ENCODE measurements around the gene CYP46A1.

DNA sequence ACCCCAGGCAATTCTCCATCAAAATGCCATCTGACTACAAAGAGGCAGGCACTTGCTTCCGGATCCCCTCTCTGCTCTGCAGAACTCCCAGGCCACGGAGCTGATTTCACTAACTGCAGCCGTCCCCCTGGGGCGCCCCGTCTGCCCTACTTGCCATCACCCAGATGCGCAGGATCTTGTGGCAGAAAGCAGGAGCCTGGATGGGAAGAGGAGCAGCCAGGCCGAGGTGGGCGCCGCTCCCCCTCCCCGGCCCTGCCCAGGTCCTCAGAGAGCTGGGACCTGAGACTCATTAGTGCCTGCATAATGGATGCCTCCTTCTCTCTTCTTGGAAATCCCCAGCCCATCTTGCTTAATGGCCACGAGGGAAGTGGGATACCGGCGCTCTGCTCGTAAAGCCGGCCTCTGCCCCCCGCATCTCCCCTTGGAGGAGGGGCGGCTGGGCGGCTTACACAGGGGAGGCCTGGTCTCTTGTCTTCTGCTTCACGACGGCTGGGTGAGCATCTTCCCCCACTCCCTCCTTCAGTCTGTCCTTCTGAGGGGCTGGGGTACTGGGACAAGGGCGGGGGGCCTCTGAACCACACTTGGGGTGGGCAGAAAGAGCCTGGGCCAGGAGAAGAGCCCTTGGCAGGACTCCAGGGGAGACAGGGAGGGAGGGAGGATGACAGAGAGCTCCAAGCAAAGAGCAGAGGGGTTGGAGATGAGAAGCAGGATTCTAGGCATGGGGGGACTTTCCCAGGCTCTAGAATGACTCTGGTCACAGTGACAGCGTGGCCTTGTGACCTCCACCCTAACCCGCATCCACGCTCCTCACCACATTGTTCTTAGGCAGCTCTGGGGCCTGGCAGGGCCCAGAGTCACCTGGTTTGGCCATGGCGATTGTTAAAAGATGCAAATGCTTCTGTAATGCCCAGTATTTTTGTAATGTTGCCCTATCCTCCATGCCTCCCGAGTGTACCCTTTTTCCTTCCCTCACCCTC lies 89.7 kb downstream of the CYP46A1 start:
- TF ChIP-seq CTCF (IDR thresholded peaks at IDR 0.05; ENCODE audit: insufficient read depth, low read length, poor library complexity, severe bottlenecking) (no peak), EZH2phosphoT487 (conservative IDR thresholded peaks at IDR 0.05; ENCODE audit: low read length) (no peak)

All from SU-DHL-6 (cell line).